ENCODE measurements around the gene RTN4IP1. TPM values are rescaled to one million over a fixed set of nuclear protein-coding genes. Genes with fewer than 3 reads are reported as not detected.

Gene RTN4IP1
- total RNA-seq, 1 experiment from 2014 or later = 7.3 TPM

GRCh38 chr6:106530502-106530901 lies 98.8 kb downstream of the RTN4IP1 start:
- TF ChIP-seq EZH2phosphoT487 (IDR thresholded peaks at IDR 0.05; ENCODE audit: borderline replicate concordance, low read length) (no peak), CTCF (conservative IDR thresholded peaks at IDR 0.05; ENCODE audit: low read depth, low read length) (no peak), EZH2 (IDR thresholded peaks at IDR 0.05; ENCODE audit: low read length, unreplicated experiment) (no peak)
- no peak for DNase-seq
- Histone ChIP-seq H3K27ac (ENCODE audit: low read length) (no peak overlapping the region), H3K4me3 (ENCODE audit: low read length) (no peak overlapping the region), H4K20me1 (ENCODE audit: low read length) (no peaks in the 10 kb centered on the region), H3K9ac (ENCODE audit: low read length) (no peak overlapping the region), H3K36me3 (ENCODE audit: low read depth, low read length) (peaks cover 18% of the 10 kb centered on the region), H3K79me2 (ENCODE audit: low read length) (peaks cover 12% of the 10 kb centered on the region; the same call in 1 of the 2 replicates), H3K9me2 (replicated peaks; ENCODE audit: low read length) (no peaks in the 10 kb centered on the region), H3K4me2 (ENCODE audit: low read length) (no peak overlapping the region), H3F3A (ENCODE audit: low read length, unreplicated experiment) (peaks cover 8% of the 10 kb centered on the region), H3K27me3 (ENCODE audit: low read length) (no peaks in the 10 kb centered on the region), H3K9me3 (ENCODE audit: low read length) (no peaks in the 10 kb centered on the region), H2AFZ (ENCODE audit: low read length) (no peak overlapping the region), H3K4me1 (ENCODE audit: insufficient read depth, low read length) (peaks cover 44% of the 10 kb centered on the region)
- BruUV-seq (replicated peaks) = no TSS peak
- intact Hi-C loops (cut with micrococcal nuclease) = no loop called here
- ATAC-seq = no peak
- ChIA-PET CTCF (no interaction called here), POLR2A (ENCODE audit: unreplicated experiment) (no interaction called here)

GRCh38 chr6:106530026-106530425 lies 99.3 kb downstream of the RTN4IP1 start:
- H3K9me3 ChIP-seq (ENCODE audit: low read length) = no peaks in the 10 kb centered on the region
- no peaks in the 10 kb centered on the region for H3K27me3 ChIP-seq (ENCODE audit: low read length)
- intact Hi-C loops (cut with micrococcal nuclease) = no loop called here
- H3K9ac ChIP-seq (ENCODE audit: low read length) = no peak overlapping the region
- peaks cover 48% of the 10 kb centered on the region for H3K4me1 ChIP-seq (ENCODE audit: insufficient read depth, low read length)
- peaks cover 18% of the 10 kb centered on the region for H3K36me3 ChIP-seq (ENCODE audit: low read depth, low read length)
- no peak overlapping the region for H3K4me2 ChIP-seq (ENCODE audit: low read length)
- H2AFZ ChIP-seq (ENCODE audit: low read length) = no peak overlapping the region
- 0 out of 2 replicates have a peak overlapping the region, but pooled peaks have one; percentile 97 for H3K27ac ChIP-seq (ENCODE audit: low read length)
- H4K20me1 ChIP-seq (ENCODE audit: low read length) = no peaks in the 10 kb centered on the region
- CTCF ChIA-PET = no interaction called here
- peaks cover 8% of the 10 kb centered on the region for H3F3A ChIP-seq (ENCODE audit: low read length, unreplicated experiment)
- peaks cover 16% of the 10 kb centered on the region for H3K79me2 ChIP-seq (ENCODE audit: low read length)
- TF ChIP-seq CTCF (conservative IDR thresholded peaks at IDR 0.05; ENCODE audit: low read depth, low read length) = no peak
- TF ChIP-seq EZH2 (IDR thresholded peaks at IDR 0.05; ENCODE audit: low read length, unreplicated experiment) = no peak
- no peak for TF ChIP-seq EZH2phosphoT487 (IDR thresholded peaks at IDR 0.05; ENCODE audit: borderline replicate concordance, low read length)
- H3K4me3 ChIP-seq (ENCODE audit: low read length) = no peak overlapping the region
- no peak for ATAC-seq
- POLR2A ChIA-PET (ENCODE audit: unreplicated experiment) = no interaction called here
- no peak for DNase-seq
- no TSS peak for BruUV-seq (replicated peaks)
- no peaks in the 10 kb centered on the region for H3K9me2 ChIP-seq (replicated peaks; ENCODE audit: low read length)

- BruUV-seq (replicated peaks) = no TSS peak
- Histone ChIP-seq H3K4me1 (ENCODE audit: insufficient read depth, low read length) (peaks cover 48% of the 10 kb centered on the region), H3K4me2 (ENCODE audit: low read length) (no peak overlapping the region; the same call in 1 of the 2 replicates), H3K9ac (ENCODE audit: low read length) (no peak overlapping the region), H3K9me2 (replicated peaks; ENCODE audit: low read length) (no peaks in the 10 kb centered on the region), H3F3A (ENCODE audit: low read length, unreplicated experiment) (peaks cover 8% of the 10 kb centered on the region), H3K9me3 (ENCODE audit: low read length) (no peaks in the 10 kb centered on the region), H3K79me2 (ENCODE audit: low read length) (peaks cover 22% of the 10 kb centered on the region), H3K36me3 (ENCODE audit: low read depth, low read length) (peaks cover 18% of the 10 kb centered on the region), H2AFZ (ENCODE audit: low read length) (no peak overlapping the region), H4K20me1 (ENCODE audit: low read length) (no peaks in the 10 kb centered on the region), H3K27me3 (ENCODE audit: low read length) (no peaks in the 10 kb centered on the region), H3K4me3 (ENCODE audit: low read length) (no peak overlapping the region), H3K27ac (ENCODE audit: low read length) (peak overlapping the region; percentile 97)
- ATAC-seq = peak; percentile 22; the same call in 1 of the 2 replicates
- ChIA-PET CTCF (no interaction called here), POLR2A (ENCODE audit: unreplicated experiment) (no interaction called here)
- intact Hi-C loops (cut with micrococcal nuclease) = no loop called here
- TF ChIP-seq EZH2 (IDR thresholded peaks at IDR 0.05; ENCODE audit: low read length, unreplicated experiment) (no peak), CTCF (conservative IDR thresholded peaks at IDR 0.05; ENCODE audit: low read depth, low read length) (no peak), EZH2phosphoT487 (IDR thresholded peaks at IDR 0.05; ENCODE audit: borderline replicate concordance, low read length) (no peak)
- no peak for DNase-seq
These were observed 99.9 kb downstream of the RTN4IP1 start for GRCh38 chr6:106529438-106529837.

All from PC-3 (cell line).